WTC11 (cell line): ENCODE measurements around the gene BABAM2. TPM values are rescaled to one million over a fixed set of nuclear protein-coding genes. Genes with fewer than 3 reads are reported as not detected.

Experiments used
- ATAC-seq: fragments of 200-7000 bp; cut with Tn5 transposase; 2 replicates; pipeline ENCODE4 v1.10.0; 2021; ENCODE audit warnings: mild to moderate bottlenecking, moderate library complexity
- CTCF ChIA-PET: fragments of 300-600 bp; sonication (Branson Sonifier 250); formaldehyde crosslinking; loops from one replicate; lab custom pipeline; 2021; ENCODE audit warnings: antibody characterized with exemption; lab: Charles Lee
- POLR2A ChIA-PET: fragments of 350-600 bp; sonication (Branson Sonifier 250); formaldehyde crosslinking; loops from one replicate; lab custom pipeline; 2021; ENCODE audit warnings: antibody characterized with exemption; lab: Charles Lee
- DNase-seq: peaks from one replicate; pipeline ENCODE4 v3.0.0; 2021; ENCODE audit warnings: low spot score
- H3K27ac Mint-ChIP-seq: 2 replicates; pipeline ENCODE4 v1.8.0; 2021; ENCODE audit warnings: mixed read lengths
- H3K27me3 Mint-ChIP-seq: 2 replicates; pipeline ENCODE4 v1.8.0; 2021; ENCODE audit warnings: low read depth, mild to moderate bottlenecking, moderate library complexity, mixed read lengths
- H3K36me3 Mint-ChIP-seq: 2 replicates; pipeline ENCODE4 v1.8.0; 2021; ENCODE audit warnings: mixed read lengths
- H3K4me1 Mint-ChIP-seq: 2 replicates; pipeline ENCODE4 v1.8.0; 2022; ENCODE audit warnings: mixed read lengths
- H3K4me3 Mint-ChIP-seq: 2 replicates; pipeline ENCODE4 v1.8.0; 2021; ENCODE audit warnings: mild to moderate bottlenecking, moderate library complexity, mixed read lengths
- H3K9me3 Mint-ChIP-seq: 2 replicates; pipeline ENCODE4 v1.8.0; 2021; ENCODE audit warnings: mixed read lengths
- ARID4B ChIP-seq: sonication (generic); formaldehyde crosslinking; IDR thresholded peaks from 2 replicates; pipeline ENCODE4 v1.8.0; 2023; ENCODE audit warnings: missing genetic modification reagents, mild to moderate bottlenecking, borderline replicate concordance
- CREB1 ChIP-seq: sonication (generic); formaldehyde crosslinking; IDR thresholded peaks from 2 replicates; pipeline ENCODE4 v1.8.0; 2023; ENCODE audit warnings: mild to moderate bottlenecking, missing genetic modification reagents
- CREM ChIP-seq: sonication (generic); formaldehyde crosslinking; IDR thresholded peaks from 2 replicates; pipeline ENCODE4 v1.8.1; 2022; ENCODE audit warnings: mild to moderate bottlenecking, missing genetic modification reagents, moderate library complexity
- FOXP1 ChIP-seq: sonication (generic); formaldehyde crosslinking; IDR thresholded peaks from 2 replicates; pipeline ENCODE4 v1.8.0; 2022; ENCODE audit warnings: missing genetic modification reagents, mild to moderate bottlenecking, moderate library complexity, borderline replicate concordance
- GTF2I ChIP-seq: fragments of 250-450 bp; sonication (Bioruptor Pico); conservative IDR thresholded peaks from 2 replicates; pipeline ENCODE4 v1.4.0; 2021; ENCODE audit warnings: mild to moderate bottlenecking
- HMGA2 ChIP-seq: fragments of 250-450 bp; sonication (Bioruptor Pico); IDR thresholded peaks from 2 replicates; pipeline ENCODE4 v1.4.0; 2021; ENCODE audit warnings: mild to moderate bottlenecking, moderate library complexity
- JUN ChIP-seq: sonication (generic); formaldehyde crosslinking; IDR thresholded peaks from 2 replicates; pipeline ENCODE4 v1.8.0; 2023; ENCODE audit warnings: mild to moderate bottlenecking, missing genetic modification reagents
- MYBL2 ChIP-seq: sonication (generic); formaldehyde crosslinking; IDR thresholded peaks from 2 replicates; pipeline ENCODE4 v1.8.1; 2023; ENCODE audit warnings: mild to moderate bottlenecking, moderate library complexity, missing genetic modification reagents
- NR2C2 ChIP-seq: sonication (generic); formaldehyde crosslinking; IDR thresholded peaks from 2 replicates; pipeline ENCODE4 v1.8.0; 2022; ENCODE audit warnings: mild to moderate bottlenecking, missing genetic modification reagents
- NR3C1 ChIP-seq: sonication (generic); formaldehyde crosslinking; conservative IDR thresholded peaks from 2 replicates; pipeline ENCODE4 v1.8.1; 2023; ENCODE audit warnings: low read depth, mild to moderate bottlenecking, missing genetic modification reagents
- OVOL2 ChIP-seq: fragments of 250-450 bp; sonication (Bioruptor Pico); IDR thresholded peaks from 2 replicates; pipeline ENCODE4 v1.9.0; 2021; ENCODE audit warnings: mild to moderate bottlenecking, borderline replicate concordance
- SMAD4 ChIP-seq: sonication (generic); formaldehyde crosslinking; IDR thresholded peaks from 2 replicates; pipeline ENCODE4 v1.8.0; 2022; ENCODE audit warnings: mild to moderate bottlenecking, missing genetic modification reagents
- ZNF219 ChIP-seq: sonication (generic); formaldehyde crosslinking; IDR thresholded peaks from 2 replicates; pipeline ENCODE4 v1.8.0; 2023; ENCODE audit warnings: missing genetic modification reagents, mild to moderate bottlenecking, borderline replicate concordance
- total RNA-seq: library from RNA; stranded (reverse); gene quantifications from 3 replicates; pipeline ENCODE4 v1.2.3, GENCODE V29; 2021
- TF ChIP-seq, protein P1 (sequence below): sonication (generic); formaldehyde crosslinking; conservative IDR thresholded peaks from 2 replicates; pipeline ENCODE4 v1.8.1; 2022; ENCODE audit warnings: mild to moderate bottlenecking, missing genetic modification reagents
- TF ChIP-seq, protein P2 (sequence below): sonication (generic); formaldehyde crosslinking; IDR thresholded peaks from 2 replicates; pipeline ENCODE4 v1.8.1; 2022; ENCODE audit warnings: mild to moderate bottlenecking, missing genetic modification reagents, moderate library complexity, borderline replicate concordance
- TF ChIP-seq, protein P3 (sequence below): fragments of 250-450 bp; sonication (Bioruptor Pico); IDR thresholded peaks from 2 replicates; pipeline ENCODE4 v1.9.0; 2021; ENCODE audit warnings: mild to moderate bottlenecking
- TF ChIP-seq, protein P4 (sequence below): sonication (generic); formaldehyde crosslinking; IDR thresholded peaks from 2 replicates; pipeline ENCODE4 v1.8.0; 2022; ENCODE audit warnings: mild to moderate bottlenecking, missing genetic modification reagents
- TF ChIP-seq, protein P5 (sequence below): sonication (generic); formaldehyde crosslinking; IDR thresholded peaks from 2 replicates; pipeline ENCODE4 v1.8.1; 2023; ENCODE audit warnings: mild to moderate bottlenecking, missing genetic modification reagents

Gene BABAM2
- total RNA-seq, 1 experiment from 2014 or later = 16.5 TPM

DNA sequence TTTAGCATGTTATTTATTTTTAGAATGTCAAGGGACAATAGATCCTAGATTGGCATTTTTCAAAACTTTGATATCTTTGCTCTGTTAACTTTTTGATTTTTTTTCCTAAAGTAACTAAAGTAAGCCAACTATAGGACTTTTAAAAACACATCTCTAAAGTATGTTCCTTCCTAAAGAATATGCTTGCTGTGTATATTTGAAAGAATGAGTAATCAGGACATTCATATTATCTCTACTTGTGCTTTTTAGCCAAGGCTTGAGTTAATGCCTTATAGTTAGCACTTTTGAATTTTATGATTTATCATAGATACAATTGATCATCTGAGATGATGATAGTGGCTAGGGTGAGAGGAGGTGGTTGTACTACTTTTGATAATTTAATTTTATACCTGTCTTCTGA, 93.6 kb downstream of the BABAM2 start (continued):
- no peak for TF ChIP-seq SMAD4 (CRISPR knock-in tag)

- CTCF ChIA-PET = no interaction called here
- peaks cover under 1% of the 10 kb centered on the region; the same call in 1 of the 2 replicates for H3K9me3 Mint-ChIP-seq
Measured at GRCh38 chr2:27988306-27988705, 97.8 kb downstream of the BABAM2 start.

DNA sequence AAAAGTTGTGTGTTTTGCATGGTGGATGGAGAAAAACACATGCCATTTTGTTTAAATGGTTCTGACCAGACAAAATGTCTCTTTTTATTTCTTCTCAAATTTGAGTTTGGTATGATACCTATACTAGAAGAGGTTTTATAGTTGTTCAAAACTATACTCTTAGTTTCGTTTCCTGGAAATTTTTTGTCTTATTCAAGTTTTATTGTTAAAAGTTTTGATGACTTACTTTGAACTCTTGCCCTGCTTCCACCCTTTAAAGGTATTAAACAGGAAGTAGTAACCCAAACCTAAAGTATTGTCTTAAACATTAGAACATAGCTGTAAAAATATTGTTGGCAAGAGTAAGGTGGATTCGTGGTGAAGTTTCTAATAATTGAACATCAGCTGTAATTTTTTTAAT, 98.2 kb downstream of the BABAM2 start:
- Mint-ChIP-seq H3K27ac (no peak overlapping the region), H3K27me3 (no peaks in the 10 kb centered on the region), H3K4me3 (no peak overlapping the region), H3K36me3 (no peaks in the 10 kb centered on the region)
- ATAC-seq = no peak
- TF ChIP-seq, protein P1, sequence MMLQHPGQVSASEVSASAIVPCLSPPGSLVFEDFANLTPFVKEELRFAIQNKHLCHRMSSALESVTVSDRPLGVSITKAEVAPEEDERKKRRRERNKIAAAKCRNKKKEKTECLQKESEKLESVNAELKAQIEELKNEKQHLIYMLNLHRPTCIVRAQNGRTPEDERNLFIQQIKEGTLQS (CRISPR knock-in tag) = no peak
- TF ChIP-seq MYBL2 (CRISPR knock-in tag) (no peak), NR3C1 (no peak), GTF2I (CRISPR knock-in tag) (no peak), ARID4B (CRISPR knock-in tag) (no peak), OVOL2 (CRISPR knock-in tag) (no peak), CREM (CRISPR knock-in tag) (no peak), ZNF219 (CRISPR knock-in tag) (no peak)
- TF ChIP-seq, protein P2, sequence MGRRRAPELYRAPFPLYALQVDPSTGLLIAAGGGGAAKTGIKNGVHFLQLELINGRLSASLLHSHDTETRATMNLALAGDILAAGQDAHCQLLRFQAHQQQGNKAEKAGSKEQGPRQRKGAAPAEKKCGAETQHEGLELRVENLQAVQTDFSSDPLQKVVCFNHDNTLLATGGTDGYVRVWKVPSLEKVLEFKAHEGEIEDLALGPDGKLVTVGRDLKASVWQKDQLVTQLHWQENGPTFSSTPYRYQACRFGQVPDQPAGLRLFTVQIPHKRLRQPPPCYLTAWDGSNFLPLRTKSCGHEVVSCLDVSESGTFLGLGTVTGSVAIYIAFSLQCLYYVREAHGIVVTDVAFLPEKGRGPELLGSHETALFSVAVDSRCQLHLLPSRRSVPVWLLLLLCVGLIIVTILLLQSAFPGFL = no peak
- TF ChIP-seq, all 79 proteins: peak for 0
- ChIA-PET POLR2A (no interaction called here), CTCF (no interaction called here)
- Mint-ChIP-seq H3K4me1 (peaks cover 4% of the 10 kb centered on the region; the same call in 1 of the 2 replicates), H3K9me3 (no peaks in the 10 kb centered on the region)
- DNase-seq = no peak

More at GRCh38 chr2:27988306-27988705, 97.8 kb downstream of the BABAM2 start:
- DNase-seq = no peak
- Mint-ChIP-seq H3K4me1 (peaks cover 4% of the 10 kb centered on the region; the same call in 1 of the 2 replicates), H3K36me3 (no peaks in the 10 kb centered on the region), H3K27ac (no peak overlapping the region), H3K4me3 (no peak overlapping the region), H3K27me3 (no peaks in the 10 kb centered on the region)
- no peak for TF ChIP-seq ZNF219 (CRISPR knock-in tag)
- no peak for TF ChIP-seq FOXP1 (CRISPR knock-in tag)
- TF ChIP-seq, protein P3, sequence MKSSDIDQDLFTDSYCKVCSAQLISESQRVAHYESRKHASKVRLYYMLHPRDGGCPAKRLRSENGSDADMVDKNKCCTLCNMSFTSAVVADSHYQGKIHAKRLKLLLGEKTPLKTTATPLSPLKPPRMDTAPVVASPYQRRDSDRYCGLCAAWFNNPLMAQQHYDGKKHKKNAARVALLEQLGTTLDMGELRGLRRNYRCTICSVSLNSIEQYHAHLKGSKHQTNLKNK (CRISPR knock-in tag) = no peak
- no peak for TF ChIP-seq NR2C2 (CRISPR knock-in tag)
- TF ChIP-seq, protein P4, sequence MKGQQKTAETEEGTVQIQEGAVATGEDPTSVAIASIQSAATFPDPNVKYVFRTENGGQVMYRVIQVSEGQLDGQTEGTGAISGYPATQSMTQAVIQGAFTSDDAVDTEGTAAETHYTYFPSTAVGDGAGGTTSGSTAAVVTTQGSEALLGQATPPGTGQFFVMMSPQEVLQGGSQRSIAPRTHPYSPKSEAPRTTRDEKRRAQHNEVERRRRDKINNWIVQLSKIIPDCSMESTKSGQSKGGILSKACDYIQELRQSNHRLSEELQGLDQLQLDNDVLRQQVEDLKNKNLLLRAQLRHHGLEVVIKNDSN (CRISPR knock-in tag) = no peak
- TF ChIP-seq HMGA2 = no peak
- no peak for TF ChIP-seq JUN (CRISPR knock-in tag)
- no peak for TF ChIP-seq CREB1 (CRISPR knock-in tag)
- TF ChIP-seq, protein P5, sequence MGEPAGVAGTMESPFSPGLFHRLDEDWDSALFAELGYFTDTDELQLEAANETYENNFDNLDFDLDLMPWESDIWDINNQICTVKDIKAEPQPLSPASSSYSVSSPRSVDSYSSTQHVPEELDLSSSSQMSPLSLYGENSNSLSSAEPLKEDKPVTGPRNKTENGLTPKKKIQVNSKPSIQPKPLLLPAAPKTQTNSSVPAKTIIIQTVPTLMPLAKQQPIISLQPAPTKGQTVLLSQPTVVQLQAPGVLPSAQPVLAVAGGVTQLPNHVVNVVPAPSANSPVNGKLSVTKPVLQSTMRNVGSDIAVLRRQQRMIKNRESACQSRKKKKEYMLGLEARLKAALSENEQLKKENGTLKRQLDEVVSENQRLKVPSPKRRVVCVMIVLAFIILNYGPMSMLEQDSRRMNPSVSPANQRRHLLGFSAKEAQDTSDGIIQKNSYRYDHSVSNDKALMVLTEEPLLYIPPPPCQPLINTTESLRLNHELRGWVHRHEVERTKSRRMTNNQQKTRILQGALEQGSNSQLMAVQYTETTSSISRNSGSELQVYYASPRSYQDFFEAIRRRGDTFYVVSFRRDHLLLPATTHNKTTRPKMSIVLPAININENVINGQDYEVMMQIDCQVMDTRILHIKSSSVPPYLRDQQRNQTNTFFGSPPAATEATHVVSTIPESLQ (CRISPR knock-in tag) = no peak
- no peak for ATAC-seq
- POLR2A ChIA-PET = no interaction called here
